HepG2 (cell line): ENCODE data around the gene CDC42EP1. TPM values are rescaled to one million over a fixed set of nuclear protein-coding genes. Genes with fewer than 3 reads are reported as not detected.

Experiments
- ARNT ChIP-seq: fragments of 450-650 bp; IDR thresholded peaks from 2 replicates; pipeline ENCODE4 v1.6.1; 2017
- CC2D1A ChIP-seq: sonication (generic); formaldehyde crosslinking; IDR thresholded peaks from 2 replicates; pipeline ENCODE4 v1.8.1; 2023; ENCODE audit warnings: mild to moderate bottlenecking, missing genetic modification reagents
- ELF1 ChIP-seq: sonication (generic); formaldehyde crosslinking; IDR thresholded peaks from 2 replicates; pipeline ENCODE4 v1.4.0; 2020; ENCODE audit warnings: missing genetic modification reagents
- GFI1 ChIP-seq: sonication (generic); formaldehyde crosslinking; IDR thresholded peaks from 2 replicates; pipeline ENCODE4 v1.5.0; 2020; ENCODE audit warnings: missing genetic modification reagents, mild to moderate bottlenecking, borderline replicate concordance
- HNRNPL ChIP-seq: fragments of 200-400 bp; formaldehyde crosslinking; IDR thresholded peaks from 2 replicates; pipeline ENCODE4 v1.6.1; 2017; ENCODE audit warnings: mild to moderate bottlenecking, low read depth, low read length
- KDM4B ChIP-seq: sonication (generic); formaldehyde crosslinking; IDR thresholded peaks from 2 replicates; pipeline ENCODE4 v1.4.0; 2020; ENCODE audit warnings: missing genetic modification reagents
- RCOR2 ChIP-seq: IDR thresholded peaks from 2 replicates; pipeline ENCODE4 v1.6.1; 2016; ENCODE audit warnings: missing biosample characterization, missing genetic modification reagents
- RFXANK ChIP-seq: IDR thresholded peaks from 2 replicates; pipeline ENCODE4 v1.6.1; 2016
- RNF2 ChIP-seq: fragments of 450-650 bp; conservative IDR thresholded peaks from 2 replicates; pipeline ENCODE4 v1.6.1; 2016; ENCODE audit warnings: low read depth
- SIX4 ChIP-seq: sonication (generic); formaldehyde crosslinking; IDR thresholded peaks from 2 replicates; pipeline ENCODE4 v1.4.0; 2020; ENCODE audit warnings: missing genetic modification reagents
- TAF1 ChIP-seq: sonication (generic); formaldehyde crosslinking; IDR thresholded peaks from 2 replicates; pipeline ENCODE4 v1.4.0; 2020; ENCODE audit warnings: missing genetic modification reagents
- TBX3 ChIP-seq: fragments of 450-650 bp; IDR thresholded peaks from 2 replicates; pipeline ENCODE4 v1.6.1; 2017; ENCODE audit warnings: antibody characterized with exemption, mild to moderate bottlenecking, inconsistent platforms, borderline replicate concordance
- TCF12 ChIP-seq, 2 experiments: fragments of 450-650 bp in 1 of 2; sonication (generic) in 1 of 2; formaldehyde crosslinking in 1 of 2; IDR thresholded peaks; 2 replicates each; pipeline versions ENCODE4 v1.6.1 to v1.8.0; 2017 to 2022; ENCODE audit warnings: antibody characterized with exemption in 1 of 2, mild to moderate bottlenecking in 1 of 2, missing genetic modification reagents in 1 of 2, moderate library complexity in 1 of 2
- U2AF2 ChIP-seq: fragments of 200-400 bp; formaldehyde crosslinking; IDR thresholded peaks from 2 replicates; pipeline ENCODE4 v1.6.1; 2017; ENCODE audit warnings: low read depth, mild to moderate bottlenecking, low read length
- ZNF138 ChIP-seq: sonication (generic); formaldehyde crosslinking; IDR thresholded peaks from 2 replicates; pipeline ENCODE4 v1.5.0; 2020; ENCODE audit warnings: mild to moderate bottlenecking, low read depth, missing genetic modification reagents
- ZNF550 ChIP-seq: sonication (generic); formaldehyde crosslinking; IDR thresholded peaks from 2 replicates; pipeline ENCODE4 v1.4.0; 2020; ENCODE audit warnings: mild to moderate bottlenecking, missing genetic modification reagents, borderline replicate concordance
- ZNF75D ChIP-seq: sonication (generic); formaldehyde crosslinking; IDR thresholded peaks from 2 replicates; pipeline ENCODE4 v1.8.1; 2023; ENCODE audit warnings: missing genetic modification reagents, mild to moderate bottlenecking, borderline replicate concordance
- ZNF816 ChIP-seq: sonication (generic); formaldehyde crosslinking; IDR thresholded peaks from 2 replicates; pipeline ENCODE4 v1.8.0; 2022; ENCODE audit warnings: missing genetic modification reagents, mild to moderate bottlenecking, borderline replicate concordance
- polyA plus RNA-seq, 8 experiments: library from polyadenylated mRNA; depleted of rRNA in 3 of 8; stranded (reverse) in 7 of 8; unstranded in 1 of 8; fragments of >200 nt; fragmentation: Illumina TruSeq in 4 of 8; extraction: Trizol in 4 of 8; gene quantifications; 2 replicates each; pipeline versions ENCODE4 v1.2.1 to v1.2.3, GENCODE V29; 2011 to 2016; ENCODE audit warnings: low read depth in 4 of 8, missing spikeins in 1 of 8, mixed read lengths in 1 of 8; ENCODE audit not compliant: insufficient read depth in 1 of 8
- total RNA-seq, 5 experiments: library from RNA; depleted of rRNA; stranded (reverse); fragments of >200 nt; fragmentation: Illumina TruSeq; extraction: Trizol; gene quantifications; 2 replicates each; pipeline ENCODE4 v1.2.3, GENCODE V29; 2016; ENCODE audit warnings: low read depth in 1 of 5
- TF ChIP-seq, protein P1 (sequence below): sonication (generic); formaldehyde crosslinking; IDR thresholded peaks from 2 replicates; pipeline ENCODE4 v1.4.0; 2020; ENCODE audit warnings: missing genetic modification reagents
- TF ChIP-seq, protein P2 (sequence below): sonication (generic); formaldehyde crosslinking; IDR thresholded peaks from 2 replicates; pipeline ENCODE4 v1.5.0; 2020; ENCODE audit warnings: missing genetic modification reagents
- TF ChIP-seq, protein P3 (sequence below): sonication (generic); formaldehyde crosslinking; IDR thresholded peaks from 2 replicates; pipeline ENCODE4 v1.5.0; 2020; ENCODE audit warnings: missing genetic modification reagents
- TF ChIP-seq, protein P4 (sequence below): sonication (generic); formaldehyde crosslinking; IDR thresholded peaks from 2 replicates; pipeline ENCODE4 v1.8.1; 2022; ENCODE audit warnings: low read depth, mild to moderate bottlenecking, missing genetic modification reagents
- TF ChIP-seq, protein P5 (sequence below): sonication (generic); formaldehyde crosslinking; IDR thresholded peaks from 2 replicates; pipeline ENCODE4 v1.5.0; 2020; ENCODE audit warnings: missing genetic modification reagents

Gene CDC42EP1
- total and polyA plus RNA-seq, 2 of the 13 experiments (the other 11 are each of a cell fraction or from before 2014, with no cell fraction given): 17.1 to 29.5 TPM

DNA sequence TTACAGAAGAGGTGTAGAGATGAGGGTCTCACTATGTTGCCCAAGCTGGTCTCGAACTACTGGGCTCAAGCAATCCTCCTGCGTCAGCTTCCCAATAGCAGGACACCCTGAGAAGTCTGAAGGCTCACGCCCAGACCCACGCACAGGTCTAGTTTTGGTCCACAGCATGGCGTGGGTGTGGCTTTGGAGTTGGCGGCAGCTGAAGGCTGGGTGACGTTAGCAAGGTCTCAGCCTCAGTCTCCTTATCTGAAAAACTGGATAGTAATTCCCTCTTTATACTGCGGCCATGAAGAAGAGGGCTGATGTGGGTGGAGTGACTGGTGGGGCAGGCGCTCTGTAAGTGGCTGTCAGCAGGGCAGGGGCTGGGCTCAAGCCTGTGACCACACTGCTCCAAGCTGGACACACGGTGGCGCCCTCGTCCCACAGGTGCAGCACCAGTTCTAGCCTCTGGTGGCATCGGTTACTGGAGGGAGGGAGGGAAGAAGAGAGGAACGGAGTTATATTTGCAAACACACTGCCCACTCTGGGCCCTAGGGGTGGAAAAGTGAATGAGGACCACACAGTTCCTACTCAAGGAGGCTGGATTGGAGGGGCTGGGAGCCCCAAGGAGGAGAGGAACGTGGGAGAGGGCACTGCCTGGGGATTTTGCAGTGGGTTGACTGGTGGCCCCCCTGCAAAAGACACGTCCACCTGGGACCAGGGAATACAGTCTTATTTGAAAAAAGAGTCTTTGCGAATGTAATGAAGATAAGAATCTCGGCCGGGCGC, 21.5 kb upstream of the CDC42EP1 start (continued):
- no peak for TF ChIP-seq ELF1 (CRISPR knock-in tag)
- TF ChIP-seq, protein P1, sequence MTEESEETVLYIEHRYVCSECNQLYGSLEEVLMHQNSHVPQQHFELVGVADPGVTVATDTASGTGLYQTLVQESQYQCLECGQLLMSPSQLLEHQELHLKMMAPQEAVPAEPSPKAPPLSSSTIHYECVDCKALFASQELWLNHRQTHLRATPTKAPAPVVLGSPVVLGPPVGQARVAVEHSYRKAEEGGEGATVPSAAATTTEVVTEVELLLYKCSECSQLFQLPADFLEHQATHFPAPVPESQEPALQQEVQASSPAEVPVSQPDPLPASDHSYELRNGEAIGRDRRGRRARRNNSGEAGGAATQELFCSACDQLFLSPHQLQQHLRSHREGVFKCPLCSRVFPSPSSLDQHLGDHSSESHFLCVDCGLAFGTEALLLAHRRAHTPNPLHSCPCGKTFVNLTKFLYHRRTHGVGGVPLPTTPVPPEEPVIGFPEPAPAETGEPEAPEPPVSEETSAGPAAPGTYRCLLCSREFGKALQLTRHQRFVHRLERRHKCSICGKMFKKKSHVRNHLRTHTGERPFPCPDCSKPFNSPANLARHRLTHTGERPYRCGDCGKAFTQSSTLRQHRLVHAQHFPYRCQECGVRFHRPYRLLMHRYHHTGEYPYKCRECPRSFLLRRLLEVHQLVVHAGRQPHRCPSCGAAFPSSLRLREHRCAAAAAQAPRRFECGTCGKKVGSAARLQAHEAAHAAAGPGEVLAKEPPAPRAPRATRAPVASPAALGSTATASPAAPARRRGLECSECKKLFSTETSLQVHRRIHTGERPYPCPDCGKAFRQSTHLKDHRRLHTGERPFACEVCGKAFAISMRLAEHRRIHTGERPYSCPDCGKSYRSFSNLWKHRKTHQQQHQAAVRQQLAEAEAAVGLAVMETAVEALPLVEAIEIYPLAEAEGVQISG: peak; percentile 69
- no peak for TF ChIP-seq CC2D1A (CRISPR knock-in tag)
- no peak for TF ChIP-seq ZNF75D
- TF ChIP-seq U2AF2: no peak
- TF ChIP-seq TCF12 (IDR thresholded peaks at IDR 0.05): no peak
- TF ChIP-seq TCF12 (CRISPR knock-in tag; IDR thresholded peaks at IDR 0.05): no peak
- TF ChIP-seq, protein P2, sequence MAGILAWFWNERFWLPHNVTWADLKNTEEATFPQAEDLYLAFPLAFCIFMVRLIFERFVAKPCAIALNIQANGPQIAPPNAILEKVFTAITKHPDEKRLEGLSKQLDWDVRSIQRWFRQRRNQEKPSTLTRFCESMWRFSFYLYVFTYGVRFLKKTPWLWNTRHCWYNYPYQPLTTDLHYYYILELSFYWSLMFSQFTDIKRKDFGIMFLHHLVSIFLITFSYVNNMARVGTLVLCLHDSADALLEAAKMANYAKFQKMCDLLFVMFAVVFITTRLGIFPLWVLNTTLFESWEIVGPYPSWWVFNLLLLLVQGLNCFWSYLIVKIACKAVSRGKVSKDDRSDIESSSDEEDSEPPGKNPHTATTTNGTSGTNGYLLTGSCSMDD (CRISPR knock-in tag): no peak
- no peak for TF ChIP-seq GFI1 (CRISPR knock-in tag)
- TF ChIP-seq, protein P3, sequence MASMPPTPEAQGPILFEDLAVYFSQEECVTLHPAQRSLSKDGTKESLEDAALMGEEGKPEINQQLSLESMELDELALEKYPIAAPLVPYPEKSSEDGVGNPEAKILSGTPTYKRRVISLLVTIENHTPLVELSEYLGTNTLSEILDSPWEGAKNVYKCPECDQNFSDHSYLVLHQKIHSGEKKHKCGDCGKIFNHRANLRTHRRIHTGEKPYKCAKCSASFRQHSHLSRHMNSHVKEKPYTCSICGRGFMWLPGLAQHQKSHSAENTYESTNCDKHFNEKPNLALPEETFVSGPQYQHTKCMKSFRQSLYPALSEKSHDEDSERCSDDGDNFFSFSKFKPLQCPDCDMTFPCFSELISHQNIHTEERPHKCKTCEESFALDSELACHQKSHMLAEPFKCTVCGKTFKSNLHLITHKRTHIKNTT (CRISPR knock-in tag): no peak
- TF ChIP-seq TAF1 (CRISPR knock-in tag): no peak
- TF ChIP-seq, protein P4, sequence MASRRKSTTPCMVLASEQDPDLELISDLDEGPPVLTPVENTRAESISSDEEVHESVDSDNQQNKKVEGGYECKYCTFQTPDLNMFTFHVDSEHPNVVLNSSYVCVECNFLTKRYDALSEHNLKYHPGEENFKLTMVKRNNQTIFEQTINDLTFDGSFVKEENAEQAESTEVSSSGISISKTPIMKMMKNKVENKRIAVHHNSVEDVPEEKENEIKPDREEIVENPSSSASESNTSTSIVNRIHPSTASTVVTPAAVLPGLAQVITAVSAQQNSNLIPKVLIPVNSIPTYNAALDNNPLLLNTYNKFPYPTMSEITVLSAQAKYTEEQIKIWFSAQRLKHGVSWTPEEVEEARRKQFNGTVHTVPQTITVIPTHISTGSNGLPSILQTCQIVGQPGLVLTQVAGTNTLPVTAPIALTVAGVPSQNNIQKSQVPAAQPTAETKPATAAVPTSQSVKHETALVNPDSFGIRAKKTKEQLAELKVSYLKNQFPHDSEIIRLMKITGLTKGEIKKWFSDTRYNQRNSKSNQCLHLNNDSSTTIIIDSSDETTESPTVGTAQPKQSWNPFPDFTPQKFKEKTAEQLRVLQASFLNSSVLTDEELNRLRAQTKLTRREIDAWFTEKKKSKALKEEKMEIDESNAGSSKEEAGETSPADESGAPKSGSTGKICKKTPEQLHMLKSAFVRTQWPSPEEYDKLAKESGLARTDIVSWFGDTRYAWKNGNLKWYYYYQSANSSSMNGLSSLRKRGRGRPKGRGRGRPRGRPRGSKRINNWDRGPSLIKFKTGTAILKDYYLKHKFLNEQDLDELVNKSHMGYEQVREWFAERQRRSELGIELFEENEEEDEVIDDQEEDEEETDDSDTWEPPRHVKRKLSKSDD (CRISPR knock-in tag): no peak
- no peak for TF ChIP-seq SIX4 (CRISPR knock-in tag)
- TF ChIP-seq RCOR2 (CRISPR knock-in tag): no peak
- no peak for TF ChIP-seq ARNT
- no peak for TF ChIP-seq ZNF138 (CRISPR knock-in tag)
- no peak for TF ChIP-seq ZNF550 (CRISPR knock-in tag)
- TF ChIP-seq HNRNPL: peak; percentile 67; the same call in 1 of the 2 replicates
- TF ChIP-seq RFXANK: no peak
- TF ChIP-seq RNF2: no peak
- TF ChIP-seq, protein P5, sequence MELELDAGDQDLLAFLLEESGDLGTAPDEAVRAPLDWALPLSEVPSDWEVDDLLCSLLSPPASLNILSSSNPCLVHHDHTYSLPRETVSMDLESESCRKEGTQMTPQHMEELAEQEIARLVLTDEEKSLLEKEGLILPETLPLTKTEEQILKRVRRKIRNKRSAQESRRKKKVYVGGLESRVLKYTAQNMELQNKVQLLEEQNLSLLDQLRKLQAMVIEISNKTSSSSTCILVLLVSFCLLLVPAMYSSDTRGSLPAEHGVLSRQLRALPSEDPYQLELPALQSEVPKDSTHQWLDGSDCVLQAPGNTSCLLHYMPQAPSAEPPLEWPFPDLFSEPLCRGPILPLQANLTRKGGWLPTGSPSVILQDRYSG (CRISPR knock-in tag): no peak
- no peak for TF ChIP-seq TBX3
- TF ChIP-seq KDM4B (CRISPR knock-in tag): no peak
- TF ChIP-seq ZNF816 (CRISPR knock-in tag): no peak
